Neural cell (in vitro differentiated cells): Measurements from ENCODE around the gene ANKRD33B. TPM values are rescaled to one million over a fixed set of nuclear protein-coding genes. Genes with fewer than 3 reads are reported as not detected.

Source experiments
- H2AFZ ChIP-seq: fragments of 200-600, 300-800 bp; sonication (generic), shearing (Covaris generic); 2 replicates; pipeline ENCODE4 v1.6.0; 2014; ENCODE audit warnings: low read depth, mild to moderate bottlenecking, antibody characterized with exemption, low read length, moderate library complexity
- H3F3A ChIP-seq: fragments of 200-600 bp; shearing (Covaris generic); 2 replicates; pipeline ENCODE4 v1.6.1; 2016; ENCODE audit warnings: mild to moderate bottlenecking, moderate library complexity, mixed read lengths, antibody characterized with exemption, low read length; ENCODE audit not compliant: insufficient read depth, poor library complexity, severe bottlenecking
- H3K27ac ChIP-seq: fragments of 200-600, 300-800 bp; sonication (generic), shearing (Covaris generic); 2 replicates; pipeline ENCODE4 v1.5.1; 2014; ENCODE audit warnings: mild to moderate bottlenecking, low read length, moderate library complexity
- H3K27me3 ChIP-seq: fragments of 300-800, 200-600 bp; sonication (generic), shearing (Covaris generic); 2 replicates; pipeline ENCODE4 v1.6.0; 2014; ENCODE audit warnings: mild to moderate bottlenecking, low read depth, low read length, moderate library complexity; ENCODE audit not compliant: insufficient read depth
- H3K36me3 ChIP-seq: fragments of 300-800, 200-600 bp; sonication (generic), shearing (Covaris generic); 2 replicates; pipeline ENCODE4 v1.5.1; 2014; ENCODE audit warnings: mild to moderate bottlenecking, antibody characterized with exemption, low read length, moderate library complexity; ENCODE audit not compliant: insufficient read depth
- H3K4me2 ChIP-seq: fragments of 300-800, 200-600 bp; sonication (generic), shearing (Covaris generic); 2 replicates; pipeline ENCODE4 v1.6.0; 2014; ENCODE audit warnings: mild to moderate bottlenecking, low read length
- H3K4me3 ChIP-seq: fragments of 300-800, 200-600 bp; sonication (generic), shearing (Covaris generic); 2 replicates; pipeline ENCODE4 v1.5.1; 2014; ENCODE audit warnings: mild to moderate bottlenecking, low read length, moderate library complexity
- H3K79me2 ChIP-seq: fragments of 200-600 bp; shearing (Covaris generic); replicated peaks from 2 replicates; pipeline ENCODE4 v1.6.0; 2014; ENCODE audit warnings: mild to moderate bottlenecking, low read length, moderate library complexity; ENCODE audit not compliant: insufficient read depth
- H3K9ac ChIP-seq: fragments of 300-800, 200-600 bp; sonication (generic), shearing (Covaris generic); 2 replicates; pipeline ENCODE4 v1.6.1; 2016; ENCODE audit warnings: mild to moderate bottlenecking, low read length, mixed read lengths
- H3K9me2 ChIP-seq: fragments of 200-600 bp; shearing (Covaris generic); 2 replicates; pipeline ENCODE4 v1.6.1; 2016; ENCODE audit warnings: mild to moderate bottlenecking, low read length, mixed read lengths; ENCODE audit not compliant: insufficient read depth
- H3K9me3 ChIP-seq: fragments of 200-600, 300-800 bp; sonication (generic), shearing (Covaris generic); 2 replicates; pipeline ENCODE4 v1.6.1; 2016; ENCODE audit warnings: mild to moderate bottlenecking, mixed run types, low read length, moderate library complexity, mixed read lengths
- H4K20me1 ChIP-seq: fragments of 200-600 bp; shearing (Covaris generic); 2 replicates; pipeline ENCODE4 v1.6.1; 2016; ENCODE audit warnings: mild to moderate bottlenecking, mixed run types; ENCODE audit not compliant: insufficient read depth
- EP300 ChIP-seq: fragments of 450-650 bp; conservative IDR thresholded peaks from 2 replicates; pipeline ENCODE4 v1.6.1; 2014; ENCODE audit warnings: antibody characterized with exemption, mild to moderate bottlenecking, moderate library complexity; ENCODE audit not compliant: poor library complexity, severe bottlenecking
- EZH2 ChIP-seq: fragments of 200-600, 300-800 bp; shearing (Covaris generic), sonication (generic); IDR thresholded peaks from 2 replicates; pipeline ENCODE4 v1.6.1; 2014; ENCODE audit warnings: antibody characterized with exemption, low read length, borderline replicate concordance, mild to moderate bottlenecking; ENCODE audit not compliant: insufficient read depth, poor library complexity, severe bottlenecking
- MXI1 ChIP-seq: fragments of 450-650 bp; conservative IDR thresholded peaks from 2 replicates; pipeline ENCODE4 v1.6.1; 2014; ENCODE audit warnings: antibody characterized with exemption, mild to moderate bottlenecking; ENCODE audit not compliant: poor library complexity, severe bottlenecking
- POLR2AphosphoS5 ChIP-seq: IDR thresholded peaks from 2 replicates; pipeline ENCODE4 v1.6.1; 2012
- RAD21 ChIP-seq: fragments of 450-650 bp; conservative IDR thresholded peaks from 2 replicates; pipeline ENCODE4 v1.6.1; 2014; ENCODE audit warnings: antibody characterized with exemption, mild to moderate bottlenecking, moderate library complexity
- SMC3 ChIP-seq: fragments of 450-650 bp; conservative IDR thresholded peaks from 2 replicates; pipeline ENCODE4 v1.6.1; 2014; ENCODE audit warnings: antibody characterized with exemption, mild to moderate bottlenecking, moderate library complexity; ENCODE audit not compliant: poor library complexity
- TAF1 ChIP-seq: IDR thresholded peaks from 2 replicates; pipeline ENCODE4 v1.6.1; 2012; ENCODE audit warnings: low read depth
- polyA plus RNA-seq: library from polyadenylated mRNA; depleted of rRNA; stranded (reverse); fragments of >200 nt; gene quantifications from 2 replicates; pipeline ENCODE4 v1.2.3, GENCODE V29; 2014
- TF ChIP-seq, protein P1 (sequence below): fragments of 450-650 bp; IDR thresholded peaks from 2 replicates; pipeline ENCODE4 v1.5.1; 2014; ENCODE audit warnings: antibody characterized with exemption, mild to moderate bottlenecking, moderate library complexity; ENCODE audit not compliant: poor library complexity, severe bottlenecking
- TF ChIP-seq, protein P2 (sequence below): IDR thresholded peaks from 2 replicates; pipeline ENCODE4 v1.6.1; 2012; ENCODE audit warnings: borderline replicate concordance

ANKRD33B gene
- polyA plus RNA-seq, 1 donor from 2014 or later = not detected

- H4K20me1 ChIP-seq = no peaks in the 10 kb centered on the region
- no peak overlapping the region for H3K27ac ChIP-seq
- no peaks in the 10 kb centered on the region for H3F3A ChIP-seq
- no peaks in the 10 kb centered on the region for H3K27me3 ChIP-seq
- no peaks in the 10 kb centered on the region for H3K9me3 ChIP-seq
- no peak overlapping the region for H2AFZ ChIP-seq
- H3K79me2 ChIP-seq = no peaks in the 10 kb centered on the region
- TF ChIP-seq, protein P1, sequence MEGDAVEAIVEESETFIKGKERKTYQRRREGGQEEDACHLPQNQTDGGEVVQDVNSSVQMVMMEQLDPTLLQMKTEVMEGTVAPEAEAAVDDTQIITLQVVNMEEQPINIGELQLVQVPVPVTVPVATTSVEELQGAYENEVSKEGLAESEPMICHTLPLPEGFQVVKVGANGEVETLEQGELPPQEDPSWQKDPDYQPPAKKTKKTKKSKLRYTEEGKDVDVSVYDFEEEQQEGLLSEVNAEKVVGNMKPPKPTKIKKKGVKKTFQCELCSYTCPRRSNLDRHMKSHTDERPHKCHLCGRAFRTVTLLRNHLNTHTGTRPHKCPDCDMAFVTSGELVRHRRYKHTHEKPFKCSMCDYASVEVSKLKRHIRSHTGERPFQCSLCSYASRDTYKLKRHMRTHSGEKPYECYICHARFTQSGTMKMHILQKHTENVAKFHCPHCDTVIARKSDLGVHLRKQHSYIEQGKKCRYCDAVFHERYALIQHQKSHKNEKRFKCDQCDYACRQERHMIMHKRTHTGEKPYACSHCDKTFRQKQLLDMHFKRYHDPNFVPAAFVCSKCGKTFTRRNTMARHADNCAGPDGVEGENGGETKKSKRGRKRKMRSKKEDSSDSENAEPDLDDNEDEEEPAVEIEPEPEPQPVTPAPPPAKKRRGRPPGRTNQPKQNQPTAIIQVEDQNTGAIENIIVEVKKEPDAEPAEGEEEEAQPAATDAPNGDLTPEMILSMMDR = no peak
- no peak for TF ChIP-seq EP300
- TF ChIP-seq RAD21 = no peak
- TF ChIP-seq MXI1 = no peak
- no peak for TF ChIP-seq EZH2
- no peak for TF ChIP-seq POLR2AphosphoS5
- TF ChIP-seq SMC3 = no peak
- TF ChIP-seq, protein P2, sequence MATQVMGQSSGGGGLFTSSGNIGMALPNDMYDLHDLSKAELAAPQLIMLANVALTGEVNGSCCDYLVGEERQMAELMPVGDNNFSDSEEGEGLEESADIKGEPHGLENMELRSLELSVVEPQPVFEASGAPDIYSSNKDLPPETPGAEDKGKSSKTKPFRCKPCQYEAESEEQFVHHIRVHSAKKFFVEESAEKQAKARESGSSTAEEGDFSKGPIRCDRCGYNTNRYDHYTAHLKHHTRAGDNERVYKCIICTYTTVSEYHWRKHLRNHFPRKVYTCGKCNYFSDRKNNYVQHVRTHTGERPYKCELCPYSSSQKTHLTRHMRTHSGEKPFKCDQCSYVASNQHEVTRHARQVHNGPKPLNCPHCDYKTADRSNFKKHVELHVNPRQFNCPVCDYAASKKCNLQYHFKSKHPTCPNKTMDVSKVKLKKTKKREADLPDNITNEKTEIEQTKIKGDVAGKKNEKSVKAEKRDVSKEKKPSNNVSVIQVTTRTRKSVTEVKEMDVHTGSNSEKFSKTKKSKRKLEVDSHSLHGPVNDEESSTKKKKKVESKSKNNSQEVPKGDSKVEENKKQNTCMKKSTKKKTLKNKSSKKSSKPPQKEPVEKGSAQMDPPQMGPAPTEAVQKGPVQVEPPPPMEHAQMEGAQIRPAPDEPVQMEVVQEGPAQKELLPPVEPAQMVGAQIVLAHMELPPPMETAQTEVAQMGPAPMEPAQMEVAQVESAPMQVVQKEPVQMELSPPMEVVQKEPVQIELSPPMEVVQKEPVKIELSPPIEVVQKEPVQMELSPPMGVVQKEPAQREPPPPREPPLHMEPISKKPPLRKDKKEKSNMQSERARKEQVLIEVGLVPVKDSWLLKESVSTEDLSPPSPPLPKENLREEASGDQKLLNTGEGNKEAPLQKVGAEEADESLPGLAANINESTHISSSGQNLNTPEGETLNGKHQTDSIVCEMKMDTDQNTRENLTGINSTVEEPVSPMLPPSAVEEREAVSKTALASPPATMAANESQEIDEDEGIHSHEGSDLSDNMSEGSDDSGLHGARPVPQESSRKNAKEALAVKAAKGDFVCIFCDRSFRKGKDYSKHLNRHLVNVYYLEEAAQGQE = no peak
- H3K36me3 ChIP-seq = no peaks in the 10 kb centered on the region
- H3K9ac ChIP-seq = no peak overlapping the region
- no peak overlapping the region for H3K4me3 ChIP-seq
- H3K4me2 ChIP-seq = no peak overlapping the region
- no peaks in the 10 kb centered on the region for H3K9me2 ChIP-seq
Observed at GRCh38 chr5:10538103-10538788, 25.6 kb upstream of the ANKRD33B start.

DNA sequence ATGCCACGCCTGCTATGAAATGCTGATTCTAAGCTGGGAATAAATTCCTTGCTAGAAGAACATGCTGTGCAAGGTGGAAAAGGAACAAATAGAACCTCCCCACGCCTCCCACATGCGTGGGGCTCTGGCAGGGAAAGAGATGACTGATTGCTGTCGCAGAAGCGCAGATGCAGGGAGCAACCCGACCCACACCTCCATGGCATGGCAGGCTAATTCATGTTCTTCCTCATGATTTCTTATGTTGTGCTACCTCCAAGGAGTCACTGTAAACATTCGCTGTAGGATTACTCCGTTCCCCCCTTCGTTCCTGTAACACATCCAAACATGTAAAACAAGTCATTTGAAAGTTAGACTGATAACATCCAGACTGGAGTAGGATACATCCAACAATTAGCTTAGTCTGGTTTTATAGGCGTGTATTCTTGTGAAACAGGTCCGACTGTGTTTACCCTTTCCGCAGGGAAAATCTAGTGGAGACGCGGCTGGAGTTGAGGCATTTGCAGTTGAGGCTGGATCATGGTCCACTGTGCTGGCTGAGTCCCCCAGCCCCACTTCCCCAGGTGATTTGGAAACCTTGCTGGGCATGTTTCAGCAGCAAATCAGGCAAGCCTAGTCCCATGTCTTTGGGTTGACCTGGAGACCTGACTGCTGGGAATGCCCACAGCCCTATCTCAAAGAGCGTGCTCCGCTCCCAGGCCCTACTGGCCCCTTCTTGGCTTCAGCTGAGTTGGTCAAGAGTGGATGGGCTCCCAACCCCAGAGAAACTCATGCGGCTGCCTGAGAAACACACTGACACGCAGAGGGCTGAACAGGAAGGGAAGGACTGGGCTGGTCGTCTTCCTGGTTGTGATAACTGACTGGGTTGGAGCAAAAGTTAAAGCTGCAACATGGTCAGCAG lies 24.8 kb upstream of the ANKRD33B start:
- Histone ChIP-seq H2AFZ (no peak overlapping the region), H3K27ac (no peak overlapping the region), H3K4me2 (no peak overlapping the region)

More for the DNA sequence above, 24.8 kb upstream of the ANKRD33B start:
- Histone ChIP-seq H3K9ac (no peak overlapping the region), H4K20me1 (no peaks in the 10 kb centered on the region), H3K27me3 (no peaks in the 10 kb centered on the region), H3K9me3 (no peaks in the 10 kb centered on the region), H3K36me3 (no peaks in the 10 kb centered on the region), H3K4me3 (no peak overlapping the region), H3K79me2 (no peaks in the 10 kb centered on the region), H3K9me2 (no peaks in the 10 kb centered on the region), H3F3A (no peaks in the 10 kb centered on the region)
- TF ChIP-seq MXI1 (no peak), EP300 (no peak), EZH2 (no peak), TAF1 (no peak), RAD21 (no peak), SMC3 (no peak), POLR2AphosphoS5 (no peak)
- TF ChIP-seq, protein P2 = no peak
- TF ChIP-seq, protein P1 = no peak
